HEK293 (cell line): ENCODE measurements around the gene RNF13.

Source experiments
- CTCF ChIA-PET: fragments of 350-600 bp; formaldehyde crosslinking; extraction: SDS; loops from one replicate; lab custom pipeline; 2021; ENCODE audit warnings: antibody characterized with exemption; lab: Yijun Ruan, JAX
- POLR2A ChIA-PET: fragments of 300-600 bp; formaldehyde crosslinking; extraction: SDS; loops from one replicate; lab custom pipeline; 2020; ENCODE audit warnings: antibody characterized with exemption, inconsistent platforms; lab: Yijun Ruan, JAX
- H3K27ac ChIP-seq: fragments of 200-500 bp; sonication (Bioruptor generic); 2 replicates; pipeline ENCODE4 v1.5.1; 2014; ENCODE audit warnings: low read depth, low read length, control low read depth, inconsistent platforms; ENCODE audit errors: extremely low read depth
- H3K36me3 ChIP-seq, 2 experiments: fragments of 200-500 bp in 1 of 2; sonication (Bioruptor generic) in 1 of 2; 1 replicate in 1 of 2; 2 replicates in 1 of 2; pipeline ENCODE4 v1.5.1; 2014 to 2017; ENCODE audit warnings: inconsistent platforms in 2 of 2, low read length in 2 of 2; ENCODE audit not compliant: control insufficient read depth in 2 of 2, insufficient read depth in 1 of 2
- H3K4me1 ChIP-seq: fragments of 200-500 bp; sonication (Bioruptor generic); 2 replicates; pipeline ENCODE4 v1.5.1; 2014; ENCODE audit warnings: mild to moderate bottlenecking, low read length, inconsistent platforms; ENCODE audit not compliant: control insufficient read depth, insufficient read depth
- H3K4me3 ChIP-seq: 2 replicates; pipeline ENCODE4 v1.5.1; 2011; ENCODE audit warnings: low read depth, mild to moderate bottlenecking, control low read depth, low read length, moderate library complexity
- H3K9me3 ChIP-seq: fragments of 200-500 bp; sonication (Bioruptor generic); 2 replicates; pipeline ENCODE4 v1.5.1; 2014; ENCODE audit warnings: low read depth, low read length, inconsistent platforms; ENCODE audit not compliant: control insufficient read depth, insufficient read depth
- BCL11A ChIP-seq: fragments of 450-650 bp; formaldehyde crosslinking; IDR thresholded peaks from 2 replicates; pipeline ENCODE4 v1.5.1; 2016; ENCODE audit warnings: low read depth, missing biosample characterization, missing genetic modification characterization
- EGR2 ChIP-seq: fragments of 450-650 bp; formaldehyde crosslinking; IDR thresholded peaks from 2 replicates; pipeline ENCODE4 v1.5.1; 2016; ENCODE audit warnings: low read depth, missing biosample characterization, missing genetic modification characterization
- FEZF1 ChIP-seq: fragments of 450-650 bp; formaldehyde crosslinking; IDR thresholded peaks from 2 replicates; pipeline ENCODE4 v1.5.1; 2016; ENCODE audit warnings: missing biosample characterization, missing genetic modification characterization
- KLF10 ChIP-seq: fragments of 450-650 bp; IDR thresholded peaks from 2 replicates; pipeline ENCODE4 v1.5.1; 2018; ENCODE audit warnings: missing biosample characterization, mild to moderate bottlenecking, missing genetic modification characterization
- KLF9 ChIP-seq: fragments of 450-650 bp; formaldehyde crosslinking; IDR thresholded peaks from 2 replicates; pipeline ENCODE4 v1.5.1; 2016; ENCODE audit warnings: missing biosample characterization, missing genetic modification characterization, low read depth
- MEIS1 ChIP-seq: sonication (generic); formaldehyde crosslinking; IDR thresholded peaks from 2 replicates; pipeline ENCODE4 v1.8.1; 2022; ENCODE audit warnings: missing genetic modification reagents, mild to moderate bottlenecking, borderline replicate concordance
- YY2 ChIP-seq: fragments of 450-650 bp; formaldehyde crosslinking; IDR thresholded peaks from 2 replicates; pipeline ENCODE4 v1.5.1; 2016; ENCODE audit warnings: missing biosample characterization, missing genetic modification characterization
- ZBTB7A ChIP-seq: fragments of 450-650 bp; formaldehyde crosslinking; IDR thresholded peaks from 2 replicates; pipeline ENCODE4 v1.5.1; 2016; ENCODE audit warnings: low read depth, missing biosample characterization, missing genetic modification characterization
- ZBTB8A ChIP-seq: fragments of 450-650 bp; formaldehyde crosslinking; IDR thresholded peaks from 2 replicates; pipeline ENCODE4 v1.5.1; 2016; ENCODE audit warnings: missing biosample characterization, missing genetic modification characterization
- ZNF133 ChIP-seq: fragments of 450-650 bp; formaldehyde crosslinking; IDR thresholded peaks from 2 replicates; pipeline ENCODE4 v1.5.1; 2016; ENCODE audit warnings: missing biosample characterization, missing genetic modification characterization
- ZNF146 ChIP-seq: fragments of 450-650 bp; formaldehyde crosslinking; IDR thresholded peaks from 2 replicates; pipeline ENCODE4 v1.5.1; 2016; ENCODE audit warnings: missing biosample characterization, missing genetic modification characterization
- ZNF2 ChIP-seq: fragments of 450-650 bp; formaldehyde crosslinking; IDR thresholded peaks from 2 replicates; pipeline ENCODE4 v1.5.1; 2016; ENCODE audit warnings: missing biosample characterization, missing genetic modification characterization
- ZNF311 ChIP-seq: fragments of 450-650 bp; formaldehyde crosslinking; IDR thresholded peaks from 2 replicates; pipeline ENCODE4 v1.5.1; 2017; ENCODE audit warnings: missing biosample characterization, missing genetic modification characterization, borderline replicate concordance
- ZNF324 ChIP-seq: fragments of 450-650 bp; formaldehyde crosslinking; IDR thresholded peaks from 2 replicates; pipeline ENCODE4 v1.5.1; 2016; ENCODE audit warnings: missing biosample characterization, missing genetic modification characterization
- ZNF335 ChIP-seq: fragments of 450-650 bp; formaldehyde crosslinking; conservative IDR thresholded peaks from 2 replicates; pipeline ENCODE4 v1.5.1; 2016; ENCODE audit warnings: missing biosample characterization, missing genetic modification characterization
- ZNF362 ChIP-seq: fragments of 450-650 bp; formaldehyde crosslinking; IDR thresholded peaks from 2 replicates; pipeline ENCODE4 v1.5.1; 2016; ENCODE audit warnings: missing biosample characterization, missing genetic modification characterization
- ZNF404 ChIP-seq: fragments of 450-650 bp; formaldehyde crosslinking; IDR thresholded peaks from 2 replicates; pipeline ENCODE4 v1.5.1; 2017; ENCODE audit warnings: missing biosample characterization, missing genetic modification characterization
- ZNF423 ChIP-seq: fragments of 450-650 bp; formaldehyde crosslinking; IDR thresholded peaks from 2 replicates; pipeline ENCODE4 v1.5.1; 2016; ENCODE audit warnings: missing biosample characterization, missing genetic modification characterization
- ZNF510 ChIP-seq: fragments of 450-650 bp; formaldehyde crosslinking; IDR thresholded peaks from 2 replicates; pipeline ENCODE4 v1.5.1; 2018; ENCODE audit warnings: mild to moderate bottlenecking, missing genetic modification characterization, missing biosample characterization; ENCODE audit not compliant: insufficient replicate concordance
- ZNF560 ChIP-seq: fragments of 450-650 bp; formaldehyde crosslinking; IDR thresholded peaks from 2 replicates; pipeline ENCODE4 v1.5.1; 2017; ENCODE audit warnings: missing biosample characterization, missing genetic modification characterization, borderline replicate concordance
- ZNF776 ChIP-seq: fragments of 450-650 bp; formaldehyde crosslinking; IDR thresholded peaks from 2 replicates; pipeline ENCODE4 v1.5.0; 2017; ENCODE audit warnings: missing biosample characterization, missing genetic modification characterization, borderline replicate concordance
- ZNF830 ChIP-seq: fragments of 450-650 bp; IDR thresholded peaks from 2 replicates; pipeline ENCODE4 v1.5.0; 2018; ENCODE audit warnings: missing biosample characterization, missing genetic modification characterization, low read depth, mild to moderate bottlenecking, moderate library complexity
- ZNF837 ChIP-seq: fragments of 450-650 bp; formaldehyde crosslinking; IDR thresholded peaks from 2 replicates; pipeline ENCODE4 v1.5.1; 2016; ENCODE audit warnings: missing biosample characterization, missing genetic modification characterization
- ZSCAN30 ChIP-seq: fragments of 450-650 bp; IDR thresholded peaks from 2 replicates; pipeline ENCODE4 v1.5.1; 2018; ENCODE audit warnings: missing biosample characterization, mild to moderate bottlenecking, missing genetic modification characterization, moderate library complexity
- TF ChIP-seq, protein P1 (sequence below): fragments of 450-650 bp; formaldehyde crosslinking; IDR thresholded peaks from 2 replicates; pipeline ENCODE4 v1.5.1; 2016; ENCODE audit warnings: missing biosample characterization, missing genetic modification characterization
- TF ChIP-seq, protein P2 (sequence below): fragments of 450-650 bp; IDR thresholded peaks from 2 replicates; pipeline ENCODE4 v1.5.1; 2018; ENCODE audit warnings: missing biosample characterization, mild to moderate bottlenecking, missing genetic modification characterization
- TF ChIP-seq, protein P3 (sequence below): fragments of 450-650 bp; formaldehyde crosslinking; IDR thresholded peaks from 2 replicates; pipeline ENCODE4 v1.5.1; 2017; ENCODE audit warnings: missing biosample characterization, missing genetic modification characterization
- TF ChIP-seq, protein P4 (sequence below): fragments of 450-650 bp; formaldehyde crosslinking; optimal IDR thresholded peaks from 2 replicates; pipeline ENCODE3; 2016; ENCODE audit warnings: missing biosample characterization, mild to moderate bottlenecking, missing genetic modification characterization

The RNF13 gene

DNA sequence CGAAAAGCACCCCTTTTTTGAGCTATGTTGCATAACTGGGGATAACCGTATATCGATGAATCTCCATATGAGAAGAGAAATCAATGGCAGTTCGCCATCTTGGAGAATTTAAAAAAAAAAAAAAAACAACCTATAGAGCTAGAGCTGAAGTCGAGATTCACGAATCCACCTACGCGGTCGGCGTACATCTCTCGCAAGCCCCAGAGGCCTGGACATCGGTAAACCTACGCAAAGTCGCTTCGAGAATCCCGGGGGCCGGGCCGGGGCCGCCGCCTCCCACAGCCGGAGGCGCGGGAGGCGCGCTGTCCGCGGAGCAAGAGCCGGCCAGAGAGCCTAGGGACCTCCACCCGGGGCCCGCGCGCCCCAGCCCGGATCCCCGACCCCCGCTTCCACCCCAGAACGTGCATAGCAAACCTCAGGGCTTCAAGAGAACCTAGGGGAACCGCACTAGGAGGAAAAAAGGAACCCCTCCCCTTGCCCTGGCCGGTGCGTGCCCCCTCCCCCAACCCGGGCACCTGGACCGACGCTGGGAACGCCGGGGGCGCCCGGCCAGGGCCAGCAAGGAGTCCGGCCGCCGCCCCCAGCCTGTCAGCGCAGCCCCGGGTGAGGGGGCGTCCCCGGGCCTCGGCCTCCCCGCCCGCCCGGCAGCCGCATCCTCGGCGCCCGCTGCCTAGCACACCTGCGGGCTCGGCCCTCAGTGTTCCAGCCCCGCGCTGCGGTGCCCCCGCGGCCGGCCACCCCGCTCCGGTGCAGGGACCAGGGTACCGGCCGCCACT is 157.1 kb downstream of the RNF13 start (continued):
- TF ChIP-seq ZNF362 (tag by site-specific recombination), result peak; percentile 71; the same call in 1 of the 2 replicates
- no peak for TF ChIP-seq ZNF560
- no peak for TF ChIP-seq ZNF324 (tag by site-specific recombination)
- no peak for TF ChIP-seq ZNF830 (tag by site-specific recombination)
- no peak for TF ChIP-seq ZNF837 (tag by site-specific recombination)
- TF ChIP-seq ZNF335, result peak; percentile 78

DNA sequence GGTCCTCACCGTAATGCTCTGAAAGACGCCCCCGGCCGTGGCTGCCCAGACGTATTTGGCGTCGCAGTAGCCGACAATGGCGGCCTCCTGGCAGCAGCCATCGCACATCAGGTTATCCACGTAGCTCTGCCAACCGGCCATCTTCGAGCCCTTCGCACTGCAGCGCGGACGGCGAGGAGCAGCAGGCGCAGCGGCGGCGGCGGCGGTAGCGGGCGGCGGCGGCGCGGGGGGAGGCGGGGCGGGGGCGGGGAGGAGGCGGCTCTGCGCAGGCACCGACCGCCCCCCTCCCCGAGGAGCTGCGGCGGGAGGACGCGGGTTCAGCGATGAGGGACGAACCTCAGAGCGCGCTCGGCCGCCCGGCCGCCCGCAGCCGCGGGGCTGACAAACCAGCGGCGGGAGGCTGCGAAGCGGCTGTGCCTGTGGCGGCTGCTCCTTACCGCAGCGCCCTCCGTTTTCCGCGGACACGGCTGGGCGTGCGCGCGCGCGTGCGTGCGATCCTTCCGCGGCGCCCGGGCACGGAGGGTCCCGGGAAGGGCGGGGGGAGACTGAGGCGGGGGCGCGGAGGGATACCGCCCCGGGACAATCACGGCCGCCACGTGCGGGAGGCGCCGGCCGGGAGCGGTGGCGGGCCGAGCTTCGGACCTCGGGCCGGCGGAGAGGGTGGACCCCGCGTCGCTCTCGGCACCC is 157.8 kb downstream of the RNF13 start, which contains the start of gene PFN2:
PFN2 (minus strand) TSS at position 180 of the 687 bp plus-strand sequence; CDS start at position 141, 39 bp downstream.
- no peaks in the 10 kb centered on the region for H3K9me3 ChIP-seq
- TF ChIP-seq EGR2 (tag by site-specific recombination) (no peak), YY2 (tag by site-specific recombination) (peak; percentile 87), ZBTB8A (tag by site-specific recombination) (peak; percentile 84), FEZF1 (no peak), MEIS1 (CRISPR knock-in tag) (no peak), ZBTB7A (no peak), ZNF510 (tag by site-specific recombination) (no peak), ZNF423 (tag by site-specific recombination) (no peak), KLF9 (tag by site-specific recombination) (peak; percentile 49; the same call in 1 of the 2 replicates), ZNF146 (tag by site-specific recombination) (0 out of 2 replicates have a peak, but pooled peaks have one; percentile 14), ZNF2 (tag by site-specific recombination) (no peak), BCL11A (no peak), ZNF776 (tag by site-specific recombination) (no peak), ZSCAN30 (0 out of 2 replicates have a peak, but pooled peaks have one; percentile 64), KLF10 (tag by site-specific recombination) (peak; percentile 91), ZNF311 (tag by site-specific recombination) (no peak), ZNF404 (no peak), ZNF133 (tag by site-specific recombination) (no peak)
- TF ChIP-seq, protein P1, sequence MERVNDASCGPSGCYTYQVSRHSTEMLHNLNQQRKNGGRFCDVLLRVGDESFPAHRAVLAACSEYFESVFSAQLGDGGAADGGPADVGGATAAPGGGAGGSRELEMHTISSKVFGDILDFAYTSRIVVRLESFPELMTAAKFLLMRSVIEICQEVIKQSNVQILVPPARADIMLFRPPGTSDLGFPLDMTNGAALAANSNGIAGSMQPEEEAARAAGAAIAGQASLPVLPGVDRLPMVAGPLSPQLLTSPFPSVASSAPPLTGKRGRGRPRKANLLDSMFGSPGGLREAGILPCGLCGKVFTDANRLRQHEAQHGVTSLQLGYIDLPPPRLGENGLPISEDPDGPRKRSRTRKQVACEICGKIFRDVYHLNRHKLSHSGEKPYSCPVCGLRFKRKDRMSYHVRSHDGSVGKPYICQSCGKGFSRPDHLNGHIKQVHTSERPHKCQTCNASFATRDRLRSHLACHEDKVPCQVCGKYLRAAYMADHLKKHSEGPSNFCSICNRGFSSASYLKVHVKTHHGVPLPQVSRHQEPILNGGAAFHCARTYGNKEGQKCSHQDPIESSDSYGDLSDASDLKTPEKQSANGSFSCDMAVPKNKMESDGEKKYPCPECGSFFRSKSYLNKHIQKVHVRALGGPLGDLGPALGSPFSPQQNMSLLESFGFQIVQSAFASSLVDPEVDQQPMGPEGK, result 0 out of 2 replicates have a peak, but pooled peaks have one; percentile 21
- TF ChIP-seq, protein P2, sequence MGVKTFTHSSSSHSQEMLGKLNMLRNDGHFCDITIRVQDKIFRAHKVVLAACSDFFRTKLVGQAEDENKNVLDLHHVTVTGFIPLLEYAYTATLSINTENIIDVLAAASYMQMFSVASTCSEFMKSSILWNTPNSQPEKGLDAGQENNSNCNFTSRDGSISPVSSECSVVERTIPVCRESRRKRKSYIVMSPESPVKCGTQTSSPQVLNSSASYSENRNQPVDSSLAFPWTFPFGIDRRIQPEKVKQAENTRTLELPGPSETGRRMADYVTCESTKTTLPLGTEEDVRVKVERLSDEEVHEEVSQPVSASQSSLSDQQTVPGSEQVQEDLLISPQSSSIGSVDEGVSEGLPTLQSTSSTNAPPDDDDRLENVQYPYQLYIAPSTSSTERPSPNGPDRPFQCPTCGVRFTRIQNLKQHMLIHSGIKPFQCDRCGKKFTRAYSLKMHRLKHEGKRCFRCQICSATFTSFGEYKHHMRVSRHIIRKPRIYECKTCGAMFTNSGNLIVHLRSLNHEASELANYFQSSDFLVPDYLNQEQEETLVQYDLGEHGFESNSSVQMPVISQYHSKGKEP (tag by site-specific recombination), result 0 out of 2 replicates have a peak, but pooled peaks have one; percentile 7
- TF ChIP-seq, protein P3, sequence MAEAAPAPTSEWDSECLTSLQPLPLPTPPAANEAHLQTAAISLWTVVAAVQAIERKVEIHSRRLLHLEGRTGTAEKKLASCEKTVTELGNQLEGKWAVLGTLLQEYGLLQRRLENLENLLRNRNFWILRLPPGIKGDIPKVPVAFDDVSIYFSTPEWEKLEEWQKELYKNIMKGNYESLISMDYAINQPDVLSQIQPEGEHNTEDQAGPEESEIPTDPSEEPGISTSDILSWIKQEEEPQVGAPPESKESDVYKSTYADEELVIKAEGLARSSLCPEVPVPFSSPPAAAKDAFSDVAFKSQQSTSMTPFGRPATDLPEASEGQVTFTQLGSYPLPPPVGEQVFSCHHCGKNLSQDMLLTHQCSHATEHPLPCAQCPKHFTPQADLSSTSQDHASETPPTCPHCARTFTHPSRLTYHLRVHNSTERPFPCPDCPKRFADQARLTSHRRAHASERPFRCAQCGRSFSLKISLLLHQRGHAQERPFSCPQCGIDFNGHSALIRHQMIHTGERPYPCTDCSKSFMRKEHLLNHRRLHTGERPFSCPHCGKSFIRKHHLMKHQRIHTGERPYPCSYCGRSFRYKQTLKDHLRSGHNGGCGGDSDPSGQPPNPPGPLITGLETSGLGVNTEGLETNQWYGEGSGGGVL (tag by site-specific recombination), result peak; percentile 64
- TF ChIP-seq, protein P4, sequence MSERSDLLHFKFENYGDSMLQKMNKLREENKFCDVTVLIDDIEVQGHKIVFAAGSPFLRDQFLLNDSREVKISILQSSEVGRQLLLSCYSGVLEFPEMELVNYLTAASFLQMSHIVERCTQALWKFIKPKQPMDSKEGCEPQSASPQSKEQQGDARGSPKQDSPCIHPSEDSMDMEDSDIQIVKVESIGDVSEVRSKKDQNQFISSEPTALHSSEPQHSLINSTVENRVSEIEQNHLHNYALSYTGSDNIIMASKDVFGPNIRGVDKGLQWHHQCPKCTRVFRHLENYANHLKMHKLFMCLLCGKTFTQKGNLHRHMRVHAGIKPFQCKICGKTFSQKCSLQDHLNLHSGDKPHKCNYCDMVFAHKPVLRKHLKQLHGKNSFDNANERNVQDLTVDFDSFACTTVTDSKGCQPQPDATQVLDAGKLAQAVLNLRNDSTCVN (tag by site-specific recombination), result peak; percentile 84

More for the DNA sequence above, 157.8 kb downstream of the RNF13 start, which contains the start of gene PFN2:
- H3K4me3 ChIP-seq, result peak within 1 kb of the TSS; percentile 94
- no peaks in the 10 kb centered on the region for H3K4me1 ChIP-seq
- peaks cover 0 to 17% of the 10 kb centered on the region in 2 experiments; a peak in 2 of 3 replicates for H3K36me3 ChIP-seq
- H3K27ac ChIP-seq, result peak within 1 kb of the TSS; percentile 93
- CTCF ChIA-PET, result interaction anchor here (1.0 to 1.6 kb wide), 5 partner anchors 12 to 249 kb away, joined by 3 to 8 read pairs (median 5); no protein-coding TSS in a partner anchor
- POLR2A ChIA-PET, result interaction anchor here (0.7 kb wide), 1 partner anchor 249 kb away, joined by 3 read pairs; no protein-coding TSS in a partner anchor
